Measurements from ENCODE around the gene XYLT1. TPM values are rescaled to one million over a fixed set of nuclear protein-coding genes. Genes with fewer than 3 reads are reported as not detected.

The XYLT1 gene
- polyA plus RNA-seq, 1 donor (not counting 4 experiments of a cell fraction or from before 2014, with no cell fraction given), result 4.4 TPM

DNA sequence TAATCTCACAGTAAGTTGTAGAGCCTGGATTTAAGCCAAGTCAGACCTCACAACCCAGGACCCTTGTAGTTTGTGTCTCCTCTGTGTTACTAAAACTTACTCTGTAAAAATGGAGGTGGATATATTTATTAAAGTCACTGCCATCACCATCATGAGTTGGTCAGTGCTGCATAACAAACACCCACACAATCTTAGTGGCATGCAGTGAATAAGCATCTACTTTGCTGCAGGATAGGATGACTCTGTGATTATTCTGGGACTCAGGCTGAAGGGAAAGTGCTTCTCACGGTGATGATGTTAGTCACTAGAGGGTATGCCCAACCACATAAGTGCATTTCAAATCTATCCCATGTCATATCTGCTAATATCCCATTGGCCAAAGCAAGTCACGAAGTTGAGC, 398.7 kb downstream of the XYLT1 start:
- Histone ChIP-seq H3K4me2 (ENCODE audit: control insufficient read depth, extremely low read depth, insufficient read depth, low read depth, low read length) (no peak overlapping the region), H3K4me1 (ENCODE audit: control insufficient read depth, extremely low read depth, insufficient read depth, low read length) (peaks cover 12% of the 10 kb centered on the region), H2AFZ (ENCODE audit: control insufficient read depth, low read length) (no peak overlapping the region), H4K20me1 (ENCODE audit: control insufficient read depth, extremely low read depth, insufficient read depth, low read length) (no peaks in the 10 kb centered on the region), H3K79me2 (ENCODE audit: control insufficient read depth, insufficient read depth, low read length) (no peaks in the 10 kb centered on the region), H3K4me3 (ENCODE audit: control insufficient read depth in 2 of 3, extremely low read depth in 1 of 3, insufficient read depth in 2 of 3, low read depth in 1 of 3, low read length in 3 of 3) (no peak overlapping the region), H3K27ac (ENCODE audit: control insufficient read depth, insufficient read depth, low read length) (no peak overlapping the region), H3K9me1 (ENCODE audit: control insufficient read depth, extremely low read depth, insufficient read depth, low read length) (no peaks in the 10 kb centered on the region), H3K27me3 (ENCODE audit: control insufficient read depth, extremely low read depth, insufficient read depth, low read length) (no peaks in the 10 kb centered on the region), H3K36me3 (ENCODE audit: control insufficient read depth in 2 of 2, extremely low read depth in 1 of 2, insufficient read depth in 2 of 2, low read length in 2 of 2) (no peaks in the 10 kb centered on the region), H3K9me3 (ENCODE audit: control insufficient read depth, low read depth, low read length) (no peaks in the 10 kb centered on the region), H3K9ac (ENCODE audit: control insufficient read depth, extremely low read depth, insufficient read depth, low read length) (no peak overlapping the region)
- TF ChIP-seq, protein P1, sequence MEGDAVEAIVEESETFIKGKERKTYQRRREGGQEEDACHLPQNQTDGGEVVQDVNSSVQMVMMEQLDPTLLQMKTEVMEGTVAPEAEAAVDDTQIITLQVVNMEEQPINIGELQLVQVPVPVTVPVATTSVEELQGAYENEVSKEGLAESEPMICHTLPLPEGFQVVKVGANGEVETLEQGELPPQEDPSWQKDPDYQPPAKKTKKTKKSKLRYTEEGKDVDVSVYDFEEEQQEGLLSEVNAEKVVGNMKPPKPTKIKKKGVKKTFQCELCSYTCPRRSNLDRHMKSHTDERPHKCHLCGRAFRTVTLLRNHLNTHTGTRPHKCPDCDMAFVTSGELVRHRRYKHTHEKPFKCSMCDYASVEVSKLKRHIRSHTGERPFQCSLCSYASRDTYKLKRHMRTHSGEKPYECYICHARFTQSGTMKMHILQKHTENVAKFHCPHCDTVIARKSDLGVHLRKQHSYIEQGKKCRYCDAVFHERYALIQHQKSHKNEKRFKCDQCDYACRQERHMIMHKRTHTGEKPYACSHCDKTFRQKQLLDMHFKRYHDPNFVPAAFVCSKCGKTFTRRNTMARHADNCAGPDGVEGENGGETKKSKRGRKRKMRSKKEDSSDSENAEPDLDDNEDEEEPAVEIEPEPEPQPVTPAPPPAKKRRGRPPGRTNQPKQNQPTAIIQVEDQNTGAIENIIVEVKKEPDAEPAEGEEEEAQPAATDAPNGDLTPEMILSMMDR (optimal IDR thresholded peaks at IDR 0.05 in 1 of 3, IDR thresholded peaks at IDR 0.05 in 1 of 3, conservative IDR thresholded peaks at IDR 0.05 in 1 of 3; ENCODE audit: extremely low read depth in 1 of 3, insufficient read depth in 2 of 3, low read length in 3 of 3), result no peak
- no peak for TF ChIP-seq EZH2 (IDR thresholded peaks at IDR 0.05; ENCODE audit: low read length)
- dilution Hi-C loops (cut with MboI; ENCODE audit: extremely low pct_ligation_motif_present, low sequenced_read_pairs), result no loop called here
- FAIRE-seq, result no peak
- DNase-seq (ENCODE audit: low read depth, low spot score), result no peak

DNA sequence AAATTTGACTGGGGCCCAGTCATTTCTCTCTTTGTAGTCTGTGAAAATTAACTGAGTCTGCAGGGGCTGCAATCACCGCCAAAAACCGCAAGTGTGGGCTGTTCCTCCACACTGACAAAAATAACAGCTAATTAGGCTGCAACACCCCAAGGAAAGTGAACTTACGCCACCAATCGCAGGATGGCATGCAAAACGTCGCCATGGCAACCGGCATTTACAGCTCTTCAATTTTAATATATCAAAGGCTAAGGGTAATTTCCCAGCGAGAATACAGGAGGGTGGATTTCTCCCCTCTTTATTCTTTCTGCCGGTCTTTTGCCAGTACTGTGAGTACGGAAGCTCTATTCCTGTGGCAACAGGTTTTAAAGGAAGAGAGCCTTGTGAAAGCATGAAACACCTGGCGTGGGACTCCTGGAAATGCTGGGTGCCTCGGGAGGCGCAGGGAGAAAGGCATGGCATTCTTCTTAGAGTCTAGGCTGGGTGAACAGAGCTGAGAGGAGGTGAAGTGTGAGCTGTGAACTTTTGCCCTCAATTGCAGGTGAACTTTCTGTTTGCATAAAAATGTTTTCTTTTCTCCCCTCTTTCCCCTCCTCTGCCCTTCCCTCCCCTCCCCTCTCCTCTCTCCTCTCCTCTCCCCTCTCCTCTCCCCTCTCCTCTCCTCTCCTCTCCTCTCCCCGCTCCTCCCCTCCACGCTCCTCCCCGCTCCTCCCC, 399.7 kb downstream of the XYLT1 start:
- H3K27ac ChIP-seq (ENCODE audit: control insufficient read depth, insufficient read depth, low read length), result peak overlapping the region; percentile 53
- peak overlapping the region in 2 of 3 experiments; percentile 4 to 6 for H3K4me3 ChIP-seq (ENCODE audit: control insufficient read depth in 2 of 3, extremely low read depth in 1 of 3, insufficient read depth in 2 of 3, low read depth in 1 of 3, low read length in 3 of 3)
- H2AFZ ChIP-seq (ENCODE audit: control insufficient read depth, low read length), result peak overlapping the region; percentile 1
- H3K4me1 ChIP-seq (ENCODE audit: control insufficient read depth, extremely low read depth, insufficient read depth, low read length), result peaks cover 12% of the 10 kb centered on the region
- H3K9me1 ChIP-seq (ENCODE audit: control insufficient read depth, extremely low read depth, insufficient read depth, low read length), result no peaks in the 10 kb centered on the region
- H3K4me2 ChIP-seq (ENCODE audit: control insufficient read depth, extremely low read depth, insufficient read depth, low read depth, low read length), result peak overlapping the region; percentile 61
- H3K9me3 ChIP-seq (ENCODE audit: control insufficient read depth, low read depth, low read length), result no peaks in the 10 kb centered on the region
- no peaks in the 10 kb centered on the region for H3K36me3 ChIP-seq (ENCODE audit: control insufficient read depth in 2 of 2, extremely low read depth in 1 of 2, insufficient read depth in 2 of 2, low read length in 2 of 2)
- H3K27me3 ChIP-seq (ENCODE audit: control insufficient read depth, extremely low read depth, insufficient read depth, low read length), result no peaks in the 10 kb centered on the region
- no peaks in the 10 kb centered on the region for H3K79me2 ChIP-seq (ENCODE audit: control insufficient read depth, insufficient read depth, low read length)
- no peak for TF ChIP-seq EZH2 (IDR thresholded peaks at IDR 0.05; ENCODE audit: low read length)
- TF ChIP-seq, protein P1 (optimal IDR thresholded peaks at IDR 0.05 in 1 of 3, IDR thresholded peaks at IDR 0.05 in 1 of 3, conservative IDR thresholded peaks at IDR 0.05 in 1 of 3; ENCODE audit: extremely low read depth in 1 of 3, insufficient read depth in 2 of 3, low read length in 3 of 3), result peak in 1 of 3 experiments; percentile 9
- FAIRE-seq (peak; percentile 86), DNase-seq (ENCODE audit: low read depth, low spot score) (peak; percentile 42)
- dilution Hi-C loops (cut with MboI; ENCODE audit: extremely low pct_ligation_motif_present, low sequenced_read_pairs), result no loop called here
- H3K9ac ChIP-seq (ENCODE audit: control insufficient read depth, extremely low read depth, insufficient read depth, low read length), result peak overlapping the region; percentile 17
- H4K20me1 ChIP-seq (ENCODE audit: control insufficient read depth, extremely low read depth, insufficient read depth, low read length), result no peaks in the 10 kb centered on the region
